A549 (cell line): ENCODE measurements around the gene NELFCD.

ENCODE experiments used
- BHLHE40 ChIP-seq: IDR thresholded peaks from 2 replicates; pipeline ENCODE4 v1.6.1; 2012; ENCODE audit warnings: low read depth, low read length, inconsistent platforms
- CEBPB ChIP-seq, 2 experiments: fragments of >200 bp in 1 of 2; sonication (Bioruptor Twin) in 1 of 2; formaldehyde crosslinking in 1 of 2; IDR thresholded peaks; 2 replicates each; pipeline ENCODE4 v1.6.1; 2012 to 2016
- JUNB ChIP-seq: fragments of >200 bp; sonication (Bioruptor Twin); formaldehyde crosslinking; IDR thresholded peaks from 2 replicates; pipeline ENCODE4 v1.6.1; 2016
- KDM1A ChIP-seq: fragments of 200-600 bp; sonication (generic); IDR thresholded peaks from 2 replicates; pipeline ENCODE4 v1.6.1; 2016; ENCODE audit warnings: low read depth, mild to moderate bottlenecking
- MYC ChIP-seq: IDR thresholded peaks from 2 replicates; pipeline ENCODE4 v1.6.1; 2012; ENCODE audit warnings: mild to moderate bottlenecking, inconsistent platforms, low read length, improper control_type of control experiment, borderline replicate concordance
- POLR2A ChIP-seq: IDR thresholded peaks from 2 replicates; pipeline ENCODE4 v1.6.1; 2012; ENCODE audit warnings: mild to moderate bottlenecking, low read length
- RARB ChIP-seq: fragments of 250-450 bp; sonication (Bioruptor Pico); IDR thresholded peaks from 2 replicates; pipeline ENCODE4 v1.8.0; 2021; ENCODE audit warnings: mild to moderate bottlenecking, moderate library complexity
- SMC3 ChIP-seq: fragments of >200 bp; sonication (Bioruptor Twin); formaldehyde crosslinking; IDR thresholded peaks from 3 replicates; pipeline ENCODE4 v1.6.1; 2018; ENCODE audit warnings: inconsistent platforms
- SREBF2 ChIP-seq: fragments of 450-650 bp; IDR thresholded peaks from 2 replicates; pipeline ENCODE4 v1.6.1; 2014; ENCODE audit warnings: mild to moderate bottlenecking, moderate library complexity
- ZSCAN20 ChIP-seq: fragments of 250-450 bp; sonication (Bioruptor Pico); IDR thresholded peaks from 2 replicates; pipeline ENCODE4 v1.8.0; 2022; ENCODE audit warnings: mild to moderate bottlenecking, moderate library complexity
- TF ChIP-seq, protein P1 (sequence below): fragments of >200 bp; sonication (Bioruptor Twin); formaldehyde crosslinking; IDR thresholded peaks from 3 replicates; pipeline ENCODE4 v1.5.1; 2016
- TF ChIP-seq, protein P2 (sequence below): fragments of 150-350 bp; IDR thresholded peaks from 2 replicates; pipeline ENCODE4 v1.6.1; 2014; ENCODE audit warnings: low read depth, mild to moderate bottlenecking, low read length
- TF ChIP-seq, protein P3 (sequence below): IDR thresholded peaks from 2 replicates; pipeline ENCODE4 v1.6.1; 2012

DNA sequence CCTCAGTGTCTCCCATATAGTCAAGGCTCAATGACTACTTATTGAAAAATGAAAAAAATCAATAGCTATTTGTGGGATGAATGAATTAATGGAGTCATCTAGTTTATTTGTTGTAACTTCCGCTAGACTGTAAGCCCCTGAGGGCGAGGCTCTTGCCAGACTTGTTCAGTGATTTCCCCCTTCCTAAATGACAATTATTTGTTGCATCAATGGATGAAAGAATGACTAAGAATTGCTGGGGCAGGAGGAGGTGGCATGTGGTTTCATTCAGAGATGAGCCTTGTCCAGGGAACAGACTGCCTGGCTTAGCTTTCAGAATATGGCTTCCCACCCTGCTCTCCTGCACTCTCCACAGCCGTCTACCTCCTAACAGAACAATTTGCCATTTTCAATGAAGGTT lies 62.6 kb downstream of the NELFCD start:
- TF ChIP-seq POLR2A (no peak), BHLHE40 (no peak), CEBPB (IDR thresholded peaks at IDR 0.05) (no peak), ZSCAN20 (CRISPR knock-in tag) (no peak), MYC (no peak), SMC3 (no peak), KDM1A (no peak), JUNB (no peak), RARB (CRISPR knock-in tag) (no peak), SREBF2 (no peak)
- TF ChIP-seq, protein P1, sequence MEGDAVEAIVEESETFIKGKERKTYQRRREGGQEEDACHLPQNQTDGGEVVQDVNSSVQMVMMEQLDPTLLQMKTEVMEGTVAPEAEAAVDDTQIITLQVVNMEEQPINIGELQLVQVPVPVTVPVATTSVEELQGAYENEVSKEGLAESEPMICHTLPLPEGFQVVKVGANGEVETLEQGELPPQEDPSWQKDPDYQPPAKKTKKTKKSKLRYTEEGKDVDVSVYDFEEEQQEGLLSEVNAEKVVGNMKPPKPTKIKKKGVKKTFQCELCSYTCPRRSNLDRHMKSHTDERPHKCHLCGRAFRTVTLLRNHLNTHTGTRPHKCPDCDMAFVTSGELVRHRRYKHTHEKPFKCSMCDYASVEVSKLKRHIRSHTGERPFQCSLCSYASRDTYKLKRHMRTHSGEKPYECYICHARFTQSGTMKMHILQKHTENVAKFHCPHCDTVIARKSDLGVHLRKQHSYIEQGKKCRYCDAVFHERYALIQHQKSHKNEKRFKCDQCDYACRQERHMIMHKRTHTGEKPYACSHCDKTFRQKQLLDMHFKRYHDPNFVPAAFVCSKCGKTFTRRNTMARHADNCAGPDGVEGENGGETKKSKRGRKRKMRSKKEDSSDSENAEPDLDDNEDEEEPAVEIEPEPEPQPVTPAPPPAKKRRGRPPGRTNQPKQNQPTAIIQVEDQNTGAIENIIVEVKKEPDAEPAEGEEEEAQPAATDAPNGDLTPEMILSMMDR: no peak
- TF ChIP-seq, protein P2, sequence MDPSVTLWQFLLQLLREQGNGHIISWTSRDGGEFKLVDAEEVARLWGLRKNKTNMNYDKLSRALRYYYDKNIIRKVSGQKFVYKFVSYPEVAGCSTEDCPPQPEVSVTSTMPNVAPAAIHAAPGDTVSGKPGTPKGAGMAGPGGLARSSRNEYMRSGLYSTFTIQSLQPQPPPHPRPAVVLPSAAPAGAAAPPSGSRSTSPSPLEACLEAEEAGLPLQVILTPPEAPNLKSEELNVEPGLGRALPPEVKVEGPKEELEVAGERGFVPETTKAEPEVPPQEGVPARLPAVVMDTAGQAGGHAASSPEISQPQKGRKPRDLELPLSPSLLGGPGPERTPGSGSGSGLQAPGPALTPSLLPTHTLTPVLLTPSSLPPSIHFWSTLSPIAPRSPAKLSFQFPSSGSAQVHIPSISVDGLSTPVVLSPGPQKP: no peak
- TF ChIP-seq, protein P3, sequence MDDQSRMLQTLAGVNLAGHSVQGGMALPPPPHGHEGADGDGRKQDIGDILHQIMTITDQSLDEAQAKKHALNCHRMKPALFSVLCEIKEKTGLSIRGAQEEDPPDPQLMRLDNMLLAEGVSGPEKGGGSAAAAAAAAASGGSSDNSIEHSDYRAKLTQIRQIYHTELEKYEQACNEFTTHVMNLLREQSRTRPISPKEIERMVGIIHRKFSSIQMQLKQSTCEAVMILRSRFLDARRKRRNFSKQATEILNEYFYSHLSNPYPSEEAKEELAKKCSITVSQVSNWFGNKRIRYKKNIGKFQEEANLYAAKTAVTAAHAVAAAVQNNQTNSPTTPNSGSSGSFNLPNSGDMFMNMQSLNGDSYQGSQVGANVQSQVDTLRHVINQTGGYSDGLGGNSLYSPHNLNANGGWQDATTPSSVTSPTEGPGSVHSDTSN: no peak
